ENCODE data around the gene GMDS.

The GMDS gene

DNA sequence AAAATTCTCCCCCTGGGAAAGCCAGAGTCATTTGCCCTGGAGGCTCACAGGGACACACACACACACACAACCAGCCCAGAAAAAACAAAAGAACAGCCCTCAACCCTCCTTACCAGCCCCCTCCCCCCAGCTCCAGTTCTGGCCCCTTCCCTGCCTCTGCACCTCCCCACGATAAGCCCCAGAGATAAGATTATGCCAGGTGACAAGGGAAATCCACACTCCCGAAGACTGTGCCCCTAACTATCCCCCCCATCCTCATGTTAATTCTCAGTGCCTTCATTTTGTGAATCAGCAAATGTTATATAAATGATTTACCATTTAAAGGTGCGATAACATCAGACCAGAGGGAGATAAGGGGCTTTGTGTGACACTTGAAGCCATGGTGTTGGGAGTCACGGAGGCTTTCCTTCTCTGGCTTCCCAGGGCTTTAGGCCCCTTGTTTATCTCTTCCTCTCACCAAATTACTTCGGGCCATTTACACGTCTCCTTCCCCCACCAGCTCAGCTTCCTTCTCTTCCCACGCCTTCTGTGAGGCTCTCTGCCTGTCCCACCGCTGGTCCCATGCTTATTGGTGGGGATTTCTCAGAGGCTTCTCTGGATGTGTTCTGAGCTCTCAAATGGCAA lies 648.2 kb downstream of the GMDS start:
- H3K27me3 ChIP-seq (ENCODE audit: control insufficient read depth in 1 of 2, insufficient read depth in 1 of 2, low read length in 2 of 2): peaks cover 29 to 81% of the 10 kb centered on the region in 2 experiments
- peaks cover 2% of the 10 kb centered on the region for H3K4me1 ChIP-seq (ENCODE audit: control insufficient read depth, insufficient read depth, low read depth, low read length)
- no peak overlapping the region for H2BK5ac ChIP-seq (ENCODE audit: low read depth, low read length, poor library complexity, severe bottlenecking)
- no peak overlapping the region for H3K18ac ChIP-seq (ENCODE audit: low read depth in 1 of 2, low read length in 2 of 2)
- H3K27ac ChIP-seq (ENCODE audit: low read length, poor library complexity, severe bottlenecking): no peak overlapping the region
- H2BK15ac ChIP-seq (ENCODE audit: low read depth, poor library complexity, severe bottlenecking): no peak overlapping the region
- no peak for DNase-seq
- H2BK120ac ChIP-seq (ENCODE audit: low read depth, low read length): no peak overlapping the region
- H4K8ac ChIP-seq (ENCODE audit: low read length): no peak overlapping the region
- no peak overlapping the region for H3K23ac ChIP-seq (ENCODE audit: low read length in 2 of 2)
- no peak overlapping the region for H3K14ac ChIP-seq (ENCODE audit: low read length in 2 of 2)
- no peak overlapping the region for H4K91ac ChIP-seq (ENCODE audit: low read length)
- no peaks in the 10 kb centered on the region for H3K79me1 ChIP-seq (replicated peaks; ENCODE audit: low read length, poor library complexity, severe bottlenecking)
- no peaks in the 10 kb centered on the region for H3K9me3 ChIP-seq (ENCODE audit: control insufficient read depth, low read length)
- H3K4me3 ChIP-seq (ENCODE audit: insufficient read depth in 1 of 2, low read depth in 1 of 2, low read length in 2 of 2): no peak overlapping the region
- WGBS: 19% methylated on average over 7 of the region's 8 CpGs
- no peak overlapping the region for H2AFZ ChIP-seq (ENCODE audit: low read depth, low read length)
- H3K4ac ChIP-seq (ENCODE audit: low read depth in 1 of 2, low read length in 2 of 2): no peak overlapping the region
- no peaks in the 10 kb centered on the region for H3K36me3 ChIP-seq (ENCODE audit: control insufficient read depth in 1 of 2, insufficient read depth in 2 of 2, low read depth in 1 of 2, low read length in 2 of 2)
- no peak overlapping the region for H2AK5ac ChIP-seq (ENCODE audit: low read length, severe bottlenecking)
- no peak overlapping the region for H3K4me2 ChIP-seq (ENCODE audit: low read length, poor library complexity, severe bottlenecking)
- H2BK12ac ChIP-seq (ENCODE audit: low read length in 2 of 2): no peak overlapping the region
- H3K9ac ChIP-seq (ENCODE audit: low read length): no peak overlapping the region

DNA sequence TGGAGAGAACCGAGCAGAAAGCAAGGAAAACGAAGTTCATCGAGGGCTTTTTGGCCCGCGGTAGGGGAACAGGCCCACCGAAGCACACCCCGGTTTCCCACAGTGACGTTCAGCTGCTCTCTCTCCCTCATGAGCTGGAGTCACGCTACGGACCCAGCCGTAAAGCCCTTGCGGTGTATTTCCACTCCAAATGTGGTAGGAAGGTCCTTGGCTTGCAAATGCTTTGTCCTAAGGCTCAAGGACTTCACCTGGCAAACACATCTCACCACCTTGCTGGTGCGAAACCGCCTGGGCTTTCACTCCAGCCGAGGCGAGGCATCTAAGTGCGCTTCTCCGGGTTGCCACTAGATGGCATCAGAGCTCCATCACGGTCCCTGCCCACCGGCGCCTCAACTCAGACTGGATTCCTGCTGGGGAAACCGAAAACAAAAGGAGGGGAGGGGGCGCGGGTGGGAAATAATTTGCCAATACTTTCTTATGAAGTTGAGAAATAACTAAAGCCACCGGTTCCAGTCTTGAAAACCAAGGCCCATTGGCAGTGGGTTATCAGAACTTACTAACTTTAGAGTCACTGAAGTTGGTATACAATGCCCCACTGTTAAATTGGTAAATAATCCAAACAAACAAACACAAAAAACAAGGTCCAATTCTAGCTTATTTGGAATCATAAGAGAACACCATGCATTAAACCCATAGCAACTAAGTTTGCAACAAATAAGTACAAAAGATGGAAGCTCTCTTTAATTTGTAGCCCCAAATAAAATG lies 649.1 kb downstream of the GMDS start:
- no peaks in the 10 kb centered on the region for H3K79me1 ChIP-seq (replicated peaks; ENCODE audit: low read length, poor library complexity, severe bottlenecking)
- peak overlapping the region; percentile 70 for H3K9ac ChIP-seq (ENCODE audit: low read length)
- H3K4me2 ChIP-seq (ENCODE audit: low read length, poor library complexity, severe bottlenecking): peak overlapping the region; percentile 36
- H2BK12ac ChIP-seq (ENCODE audit: low read length in 2 of 2): no peak overlapping the region
- H3K4me1 ChIP-seq (ENCODE audit: control insufficient read depth, insufficient read depth, low read depth, low read length): peaks cover 2% of the 10 kb centered on the region
- peaks cover 32 to 81% of the 10 kb centered on the region in 2 experiments for H3K27me3 ChIP-seq (ENCODE audit: control insufficient read depth in 1 of 2, insufficient read depth in 1 of 2, low read length in 2 of 2)
- H3K9me3 ChIP-seq (ENCODE audit: control insufficient read depth, low read length): no peaks in the 10 kb centered on the region
- WGBS: 25% methylated on average over 22 of the region's 25 CpGs
- H3K23ac ChIP-seq (ENCODE audit: low read length in 2 of 2): no peak overlapping the region
- H2AFZ ChIP-seq (ENCODE audit: low read depth, low read length): no peak overlapping the region
- no peak overlapping the region for H4K91ac ChIP-seq (ENCODE audit: low read length)
- H3K36me3 ChIP-seq (ENCODE audit: control insufficient read depth in 1 of 2, insufficient read depth in 2 of 2, low read depth in 1 of 2, low read length in 2 of 2): no peaks in the 10 kb centered on the region
- no peak overlapping the region for H2BK15ac ChIP-seq (ENCODE audit: low read depth, poor library complexity, severe bottlenecking)
- H2AK5ac ChIP-seq (ENCODE audit: low read length, severe bottlenecking): no peak overlapping the region
- DNase-seq: peak; percentile 47
- H3K14ac ChIP-seq (ENCODE audit: low read length in 2 of 2): no peak overlapping the region
- no peak overlapping the region for H2BK120ac ChIP-seq (ENCODE audit: low read depth, low read length)
- H2BK5ac ChIP-seq (ENCODE audit: low read depth, low read length, poor library complexity, severe bottlenecking): no peak overlapping the region
- no peak overlapping the region for H4K8ac ChIP-seq (ENCODE audit: low read length)
- peak overlapping the region in 1 of 2 experiments; percentile 77 for H3K4me3 ChIP-seq (ENCODE audit: insufficient read depth in 1 of 2, low read depth in 1 of 2, low read length in 2 of 2)
- H3K18ac ChIP-seq (ENCODE audit: low read depth in 1 of 2, low read length in 2 of 2): no peak overlapping the region
- H3K4ac ChIP-seq (ENCODE audit: low read depth in 1 of 2, low read length in 2 of 2): no peak overlapping the region
- no peak overlapping the region for H3K27ac ChIP-seq (ENCODE audit: low read length, poor library complexity, severe bottlenecking)

DNA sequence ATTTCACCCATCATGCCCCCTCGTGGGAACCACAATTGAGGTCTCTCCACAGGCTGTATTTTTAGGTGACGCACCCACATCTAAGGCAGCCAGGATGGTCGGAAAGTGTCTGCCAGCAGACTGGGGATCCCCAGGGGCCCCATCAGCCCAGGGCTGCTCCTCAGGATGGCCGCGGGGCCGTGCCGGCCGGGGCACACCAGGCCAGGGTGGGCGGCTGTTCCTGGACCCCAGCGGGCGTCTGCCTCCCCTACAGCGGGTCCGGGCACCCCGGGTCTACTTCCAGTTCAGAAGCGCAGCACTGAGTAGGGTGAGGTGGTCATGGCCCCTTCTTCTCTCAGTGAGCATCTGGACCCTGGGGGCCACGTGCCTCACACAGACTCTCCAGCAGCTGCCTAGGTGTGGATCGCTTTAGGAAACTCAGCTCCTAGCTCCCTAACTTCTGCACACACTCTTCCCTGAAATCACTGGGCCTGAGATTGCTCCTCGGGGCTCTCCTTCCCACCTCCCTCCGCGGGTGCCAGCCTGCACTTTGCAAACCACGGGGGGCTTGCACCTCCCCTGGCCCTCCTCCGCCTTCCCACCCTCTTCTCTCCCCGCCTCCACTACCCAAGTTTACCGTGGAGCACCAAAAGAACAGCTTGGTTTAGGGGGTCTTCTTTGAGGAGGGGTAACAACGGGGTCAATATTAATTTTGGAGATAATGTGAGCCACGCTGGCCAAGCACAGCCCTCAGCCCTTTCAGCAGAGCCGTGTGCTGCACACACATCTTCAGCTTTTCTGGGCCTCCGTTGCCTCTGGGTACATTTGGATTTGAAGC lies 649.9 kb downstream of the GMDS start:
- H3K9me3 ChIP-seq (ENCODE audit: control insufficient read depth, low read length): no peaks in the 10 kb centered on the region
- peak overlapping the region; percentile 70 for H3K9ac ChIP-seq (ENCODE audit: low read length)
- H2BK12ac ChIP-seq (ENCODE audit: low read length in 2 of 2): no peak overlapping the region

More for the DNA sequence above, 649.9 kb downstream of the GMDS start:
- Histone ChIP-seq H3K23ac (ENCODE audit: low read length in 2 of 2) (no peak overlapping the region), H2BK15ac (ENCODE audit: low read depth, poor library complexity, severe bottlenecking) (no peak overlapping the region), H3K36me3 (ENCODE audit: control insufficient read depth in 1 of 2, insufficient read depth in 2 of 2, low read depth in 1 of 2, low read length in 2 of 2) (no peaks in the 10 kb centered on the region), H3K27me3 (ENCODE audit: control insufficient read depth in 1 of 2, insufficient read depth in 1 of 2, low read length in 2 of 2) (peaks cover 34 to 77% of the 10 kb centered on the region in 2 experiments), H3K79me1 (replicated peaks; ENCODE audit: low read length, poor library complexity, severe bottlenecking) (no peaks in the 10 kb centered on the region), H2BK120ac (ENCODE audit: low read depth, low read length) (no peak overlapping the region), H3K14ac (ENCODE audit: low read length in 2 of 2) (no peak overlapping the region), H2AK5ac (ENCODE audit: low read length, severe bottlenecking) (no peak overlapping the region), H2BK5ac (ENCODE audit: low read depth, low read length, poor library complexity, severe bottlenecking) (no peak overlapping the region), H3K27ac (ENCODE audit: low read length, poor library complexity, severe bottlenecking) (no peak overlapping the region), H4K8ac (ENCODE audit: low read length) (no peak overlapping the region), H4K91ac (ENCODE audit: low read length) (no peak overlapping the region), H3K4ac (ENCODE audit: low read depth in 1 of 2, low read length in 2 of 2) (no peak overlapping the region), H3K4me3 (ENCODE audit: insufficient read depth in 1 of 2, low read depth in 1 of 2, low read length in 2 of 2) (peak overlapping the region in 1 of 2 experiments; percentile 77), H2AFZ (ENCODE audit: low read depth, low read length) (no peak overlapping the region), H3K4me1 (ENCODE audit: control insufficient read depth, insufficient read depth, low read depth, low read length) (peaks cover 2% of the 10 kb centered on the region), H3K18ac (ENCODE audit: low read depth in 1 of 2, low read length in 2 of 2) (no peak overlapping the region), H3K4me2 (ENCODE audit: low read length, poor library complexity, severe bottlenecking) (no peak overlapping the region)
- 72% methylated on average over 25 of the region's 28 CpGs for WGBS
- no peak for DNase-seq

Data from mesenchymal stem cell (in vitro differentiated cells and primary cell).